Measurements from ENCODE around the gene EGFR.
A peak's percentile ranks its signal among the peaks of the same experiment; 100 is the strongest.

EGFR gene

DNA sequence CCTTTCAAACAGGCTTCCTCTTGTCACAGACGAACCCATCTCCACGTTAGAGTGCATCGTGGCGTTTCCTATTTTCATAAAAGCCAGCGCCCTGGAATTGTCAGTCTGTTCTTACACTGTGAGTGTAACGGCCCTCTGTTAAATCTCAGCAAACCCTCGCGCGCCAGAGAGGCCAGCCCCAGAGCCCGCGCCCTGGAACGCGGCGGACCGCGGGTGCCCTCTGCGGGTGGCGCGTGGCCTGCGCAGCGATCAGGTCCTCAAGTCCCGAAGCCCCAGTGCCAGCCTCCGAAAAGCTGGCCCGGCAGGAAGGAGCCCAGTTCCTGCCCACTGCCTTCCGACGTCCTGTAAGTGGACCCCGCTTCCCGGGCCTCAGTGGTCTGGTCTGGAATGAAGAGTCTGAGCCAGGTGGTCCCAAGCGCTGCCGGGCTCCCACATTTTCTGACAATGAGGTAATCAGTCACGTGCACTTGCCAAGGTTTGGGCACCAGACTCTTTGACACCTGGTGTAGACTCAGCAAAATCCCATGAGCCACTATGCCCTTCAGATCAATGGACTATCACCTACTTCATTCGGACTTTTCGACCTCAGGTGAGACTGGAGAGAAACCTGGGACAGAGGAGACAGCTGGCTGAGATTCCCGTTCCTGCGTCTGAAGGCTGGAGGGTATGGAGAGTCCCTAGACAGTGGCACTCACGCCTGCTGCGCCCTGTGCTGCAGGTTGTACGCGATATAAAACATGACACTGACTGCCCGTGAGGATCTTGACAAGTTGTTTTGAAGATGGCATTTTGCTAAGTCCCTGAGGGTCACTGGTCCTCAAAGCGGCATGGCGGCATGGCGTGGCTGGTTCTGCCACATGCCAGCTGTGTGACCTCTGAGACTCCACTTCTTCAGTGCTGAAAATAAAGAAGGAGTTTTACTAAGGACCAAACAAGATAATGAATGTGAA, 237.0 kb downstream of the EGFR start:
- peak; percentile 57 for DNase-seq

DNA sequence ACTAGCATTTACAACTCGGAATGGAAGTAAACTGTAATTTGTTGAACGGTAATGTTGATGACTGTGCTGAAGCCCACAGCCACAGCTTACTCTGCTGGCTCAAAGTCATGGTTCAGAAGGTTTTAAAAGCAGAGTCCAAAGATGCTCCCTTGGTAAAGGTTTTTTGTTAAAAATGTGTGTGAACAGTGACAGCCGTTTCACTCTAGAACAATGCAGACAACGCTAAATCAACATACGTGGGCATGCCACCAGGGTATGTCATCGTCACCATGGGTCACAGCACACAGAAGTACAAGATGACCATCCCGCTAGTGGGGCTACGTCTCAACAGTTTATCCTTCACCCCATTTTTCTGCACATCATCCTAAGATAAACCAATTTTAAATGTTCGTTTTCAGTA, 239.8 kb downstream of the EGFR start:
- no peak for DNase-seq

- no peak for DNase-seq
Measured at GRCh38 chr7:55260171-55260570, 241.4 kb downstream of the EGFR start.

GRCh38 chr7:55260676-55261385, 242.0 kb downstream of the EGFR start:
- DNase-seq = no peak

Measured in NCI-H2107 (cell line).